ENCODE measurements around the gene NAT16. TPM values are rescaled to one million over a fixed set of nuclear protein-coding genes. Genes with fewer than 3 reads are reported as not detected.
A peak's percentile ranks its signal among the peaks of the same experiment; 100 is the strongest.

The NAT16 gene
- total and polyA plus RNA-seq, 2 of the 8 experiments (the other 6 are each of a cell fraction or from before 2014, with no cell fraction given): 0.26 to 0.84 TPM

- no peaks in the 10 kb centered on the region for H3K79me2 ChIP-seq (ENCODE audit: control insufficient read depth in 1 of 2, insufficient read depth in 2 of 2, low read length in 2 of 2)
- H3K27me3 ChIP-seq (replicated peaks in 1 of 4; ENCODE audit: control insufficient read depth in 3 of 4, extremely low read depth in 1 of 4, insufficient read depth in 3 of 4, low read length in 3 of 4): peaks cover 52 to 93% (median 81%) of the 10 kb centered on the region in 4 experiments
- no peak overlapping the region for H3K9ac ChIP-seq (replicated peaks in 1 of 4; ENCODE audit: extremely low read depth in 1 of 4, low read depth in 3 of 4, low read length in 3 of 4)
- H3K27ac ChIP-seq (ENCODE audit: low read depth, low read length): no peak overlapping the region
- no peak overlapping the region; the same call in 1 of the 2 replicates for H4K8ac ChIP-seq (ENCODE audit: extremely low read depth, insufficient read depth, low read length)
- no peak overlapping the region; the same call in 1 of the 2 replicates for H3K18ac ChIP-seq (ENCODE audit: extremely low read depth, low read length)
- peak overlapping the region; percentile 98; the same call in 1 of the 2 replicates for H2BK20ac ChIP-seq (ENCODE audit: low read length)
- peaks cover 11 to 74% (median 50%) of the 10 kb centered on the region in 4 experiments for H3K4me1 ChIP-seq (replicated peaks in 1 of 4; ENCODE audit: control insufficient read depth in 3 of 4, insufficient read depth in 4 of 4, low read length in 3 of 4)
- H3K4me2 ChIP-seq (ENCODE audit: insufficient read depth in 1 of 2, low read depth in 2 of 2, low read length in 2 of 2): peak overlapping the region; percentile 44 to 90
- H3K79me1 ChIP-seq (ENCODE audit: low read depth, low read length): no peaks in the 10 kb centered on the region
- H3K4ac ChIP-seq (replicated peaks; ENCODE audit: insufficient read length, low read depth, low read length): no peak overlapping the region
- H3K9me3 ChIP-seq (ENCODE audit: insufficient read depth in 2 of 2, low read depth in 1 of 2, low read length in 1 of 2): no peaks in the 10 kb centered on the region
- H4K5ac ChIP-seq (ENCODE audit: insufficient read length, low read depth, low read length): no peak overlapping the region
- DNase-seq (ENCODE audit: low read depth in 1 of 2, low spot score in 2 of 2) (peak in 1 of 2 experiments; percentile 98), FAIRE-seq (no peak)
- ChIA-PET POLR2A (ENCODE audit: partially characterized antibody) (interaction anchor here (0.9 to 2.2 kb wide), 5 partner anchors 9 to 124 kb away, joined by 3 to 10 read pairs (median 4); no protein-coding TSS in a partner anchor), CTCF (ENCODE audit: partially characterized antibody) (interaction anchor here (0.8 to 3.0 kb wide), 19 partner anchors 7 to 276 kb away, joined by 3 to 38 read pairs (median 5); partner anchors contain the start of genes MOGAT3 and NAT16)
- H3K23me2 ChIP-seq (ENCODE audit: low read depth, low read length): peaks cover 36% of the 10 kb centered on the region
- H3K4me3 ChIP-seq (ENCODE audit: extremely low read depth in 1 of 4, insufficient read depth in 2 of 4, low read depth in 3 of 4, low read length in 4 of 4): peak overlapping the region in 3 of 4 experiments; percentile 30 to 63 (median 44); a peak in 6 of 8 replicates
- H4K20me1 ChIP-seq (replicated peaks in 1 of 2; ENCODE audit: control insufficient read depth in 1 of 2, insufficient read depth in 2 of 2, low read length in 2 of 2): peaks cover 2 to 12% of the 10 kb centered on the region in 2 experiments
- H2AK5ac ChIP-seq (ENCODE audit: low read depth, low read length): no peak overlapping the region
- H3K23ac ChIP-seq (ENCODE audit: insufficient read length): no peak overlapping the region
- H4K91ac ChIP-seq (replicated peaks; ENCODE audit: insufficient read length, low read length): no peak overlapping the region
- no peaks in the 10 kb centered on the region for H3K36me3 ChIP-seq (ENCODE audit: control insufficient read depth in 2 of 4, insufficient read depth in 4 of 4, low read length in 3 of 4)
- H2BK120ac ChIP-seq (replicated peaks; ENCODE audit: low read depth, low read length): no peak overlapping the region
- H2BK5ac ChIP-seq (ENCODE audit: low read depth, low read length): no peak overlapping the region
- H2BK15ac ChIP-seq (ENCODE audit: low read length): peak overlapping the region; percentile 98; the same call in 1 of the 2 replicates
- WGBS, 2 experiments (ENCODE audit: extremely low coverage in 1 of 2, insufficient coverage in 1 of 2, insufficient read length in 1 of 2, insufficient replicate concordance in 2 of 2, low coverage in 1 of 2, low lambda C conversion rate in 2 of 2, missing lambda C conversion rate in 1 of 2): 1% methylated on average over 25 of the region's 33 CpGs; no CpG with 5 or more reads in 1 of the 2 experiments
- H3K14ac ChIP-seq (ENCODE audit: insufficient read length): no peak overlapping the region
- H3K56ac ChIP-seq (replicated peaks; ENCODE audit: insufficient read length, low read depth, low read length): no peak overlapping the region
- H2BK12ac ChIP-seq (ENCODE audit: low read depth, low read length): peak overlapping the region; percentile 99; the same call in 1 of the 2 replicates
- peak overlapping the region; percentile 36; the same call in 1 of the 2 replicates for H2AFZ ChIP-seq (ENCODE audit: low read length)
- TF ChIP-seq SUZ12 (IDR thresholded peaks at IDR 0.05; ENCODE audit: low read length) (peak; percentile 47), CBX8 (IDR thresholded peaks at IDR 0.05; ENCODE audit: borderline replicate concordance, low read depth, low read length) (no peak), RAD21 (IDR thresholded peaks at IDR 0.05 in 1 of 2, conservative IDR thresholded peaks at IDR 0.05 in 1 of 2; ENCODE audit: low read depth in 2 of 2, low read length in 2 of 2) (peak; percentile 54 to 66), CTCF (IDR thresholded peaks at IDR 0.05; ENCODE audit: control extremely low read depth in 1 of 3, insufficient read depth in 1 of 3, low read depth in 1 of 3, low read length in 3 of 3) (peak in 2 of 3 experiments; percentile 79 to 89; a peak in 3 of 4 replicates), JUND (IDR thresholded peaks at IDR 0.05; ENCODE audit: low read length) (0 out of 2 replicates have a peak, but pooled peaks have one; percentile 20), MAFK (IDR thresholded peaks at IDR 0.05; ENCODE audit: low read depth, low read length) (no peak), HDAC2 (IDR thresholded peaks at IDR 0.05; ENCODE audit: borderline replicate concordance in 1 of 2, low read depth in 2 of 2, low read length in 2 of 2) (0 out of 4 replicates have a peak, but pooled peaks of 1 of the 2 experiments have one; percentile 29)
These were observed 10.1 kb downstream of the NAT16 start for GRCh38 chr7:101169838-101170551.

All from H1 (cell line).